ENCODE measurements around the gene MLLT1. TPM values are rescaled to one million over a fixed set of nuclear protein-coding genes. Genes with fewer than 3 reads are reported as not detected.

Gene MLLT1
- total and polyA plus RNA-seq, 2 of the 8 experiments (the other 6 are each of a cell fraction or from before 2014, with no cell fraction given) = 18.8 to 45.1 TPM

DNA sequence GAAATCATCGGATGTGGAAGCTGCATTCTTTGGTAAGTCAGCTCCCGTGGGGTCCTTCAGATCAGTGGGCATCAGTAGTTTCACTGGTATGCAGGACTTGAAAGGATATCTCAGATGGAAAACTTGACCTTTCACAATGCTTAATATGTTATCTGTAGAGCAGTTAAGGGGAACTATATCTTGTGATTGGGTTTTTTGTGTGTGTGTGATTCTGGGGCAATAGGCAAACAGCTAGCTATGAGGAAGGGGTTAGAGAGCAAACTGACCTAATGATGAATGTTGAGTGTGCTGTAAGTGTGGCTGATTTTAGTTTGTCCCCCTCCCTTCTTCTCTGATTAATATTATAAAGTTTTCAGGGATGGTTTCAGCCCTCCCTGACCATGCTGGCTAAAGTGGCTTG lies 91.0 kb downstream of the MLLT1 start:
- Histone ChIP-seq H3K18ac (ENCODE audit: extremely low read depth, low read length) (no peak overlapping the region), H2BK15ac (ENCODE audit: low read length) (no peak overlapping the region), H3K9me3 (ENCODE audit: insufficient read depth in 2 of 2, low read depth in 1 of 2, low read length in 1 of 2) (peaks cover 64 to 77% of the 10 kb centered on the region in 2 experiments), H3K56ac (replicated peaks; ENCODE audit: insufficient read length, low read depth, low read length) (no peak overlapping the region), H3K79me1 (ENCODE audit: low read depth, low read length) (no peaks in the 10 kb centered on the region; the same call in 1 of the 2 replicates), H2AK5ac (ENCODE audit: low read depth, low read length) (no peak overlapping the region), H2BK20ac (ENCODE audit: low read length) (no peak overlapping the region), H3K27me3 (replicated peaks in 1 of 4; ENCODE audit: control insufficient read depth in 3 of 4, extremely low read depth in 1 of 4, insufficient read depth in 3 of 4, low read length in 3 of 4) (no peaks in the 10 kb centered on the region), H2BK12ac (ENCODE audit: low read depth, low read length) (no peak overlapping the region), H3K4me3 (ENCODE audit: extremely low read depth in 1 of 4, insufficient read depth in 2 of 4, low read depth in 3 of 4, low read length in 4 of 4) (no peak overlapping the region), H3K23ac (ENCODE audit: insufficient read length) (no peak overlapping the region), H3K9ac (replicated peaks in 1 of 4; ENCODE audit: extremely low read depth in 1 of 4, low read depth in 3 of 4, low read length in 3 of 4) (no peak overlapping the region), H4K20me1 (replicated peaks in 1 of 2; ENCODE audit: control insufficient read depth in 1 of 2, insufficient read depth in 2 of 2, low read length in 2 of 2) (no peaks in the 10 kb centered on the region), H2BK120ac (replicated peaks; ENCODE audit: low read depth, low read length) (no peak overlapping the region), H4K5ac (ENCODE audit: insufficient read length, low read depth, low read length) (no peak overlapping the region), H3K4ac (replicated peaks; ENCODE audit: insufficient read length, low read depth, low read length) (no peak overlapping the region), H3K14ac (ENCODE audit: insufficient read length) (no peak overlapping the region), H3K4me1 (replicated peaks in 1 of 4; ENCODE audit: control insufficient read depth in 3 of 4, insufficient read depth in 4 of 4, low read length in 3 of 4) (no peaks in the 10 kb centered on the region), H3K4me2 (ENCODE audit: insufficient read depth in 1 of 2, low read depth in 2 of 2, low read length in 2 of 2) (no peak overlapping the region), H3K27ac (ENCODE audit: low read depth, low read length) (no peak overlapping the region), H3K36me3 (ENCODE audit: control insufficient read depth in 2 of 4, insufficient read depth in 4 of 4, low read length in 3 of 4) (peaks cover 0 to 3% (median 0%) of the 10 kb centered on the region in 4 experiments; a peak in 1 of 8 replicates), H3K79me2 (ENCODE audit: control insufficient read depth in 1 of 2, insufficient read depth in 2 of 2, low read length in 2 of 2) (no peaks in the 10 kb centered on the region), H4K8ac (ENCODE audit: extremely low read depth, insufficient read depth, low read length) (no peak overlapping the region), H2AFZ (ENCODE audit: low read length) (no peak overlapping the region), H3K23me2 (ENCODE audit: low read depth, low read length) (no peaks in the 10 kb centered on the region), H2BK5ac (ENCODE audit: low read depth, low read length) (no peak overlapping the region), H4K91ac (replicated peaks; ENCODE audit: insufficient read length, low read length) (no peak overlapping the region)
- 72% methylated on average over 2 of the region's 2 CpGs; no CpG with 5 or more reads in 1 of the 2 experiments for WGBS, 2 experiments (ENCODE audit: extremely low coverage in 1 of 2, insufficient coverage in 1 of 2, insufficient read length in 1 of 2, insufficient replicate concordance in 2 of 2, low coverage in 1 of 2, low lambda C conversion rate in 2 of 2, missing lambda C conversion rate in 1 of 2)
- ChIA-PET POLR2A (ENCODE audit: partially characterized antibody) (no interaction called here), CTCF (ENCODE audit: partially characterized antibody) (no interaction called here)
- no peak for FAIRE-seq
- DNase-seq (ENCODE audit: low read depth in 1 of 2, low spot score in 2 of 2) = no peak
- TF ChIP-seq POU5F1 (IDR thresholded peaks at IDR 0.05; ENCODE audit: low read depth, low read length) (no peak), CTBP2 (IDR thresholded peaks at IDR 0.05; ENCODE audit: borderline replicate concordance, insufficient read depth, insufficient read length, low read length) (no peak), RBBP5 (IDR thresholded peaks at IDR 0.05; ENCODE audit: borderline replicate concordance, low read depth, low read length) (no peak), TCF12 (IDR thresholded peaks at IDR 0.05; ENCODE audit: low read depth, low read length) (no peak), SIRT6 (IDR thresholded peaks at IDR 0.05; ENCODE audit: low read length) (no peak), JUN (IDR thresholded peaks at IDR 0.05; ENCODE audit: low read depth, low read length) (no peak), SRF (IDR thresholded peaks at IDR 0.05; ENCODE audit: low read depth, low read length) (no peak), SP4 (IDR thresholded peaks at IDR 0.05; ENCODE audit: low read length) (no peak), KDM1A (IDR thresholded peaks at IDR 0.05; ENCODE audit: borderline replicate concordance, low read length) (no peak)
- TF ChIP-seq, protein P1, sequence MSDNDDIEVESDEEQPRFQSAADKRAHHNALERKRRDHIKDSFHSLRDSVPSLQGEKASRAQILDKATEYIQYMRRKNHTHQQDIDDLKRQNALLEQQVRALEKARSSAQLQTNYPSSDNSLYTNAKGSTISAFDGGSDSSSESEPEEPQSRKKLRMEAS (IDR thresholded peaks at IDR 0.05) = no peak
- TF ChIP-seq, protein P2, sequence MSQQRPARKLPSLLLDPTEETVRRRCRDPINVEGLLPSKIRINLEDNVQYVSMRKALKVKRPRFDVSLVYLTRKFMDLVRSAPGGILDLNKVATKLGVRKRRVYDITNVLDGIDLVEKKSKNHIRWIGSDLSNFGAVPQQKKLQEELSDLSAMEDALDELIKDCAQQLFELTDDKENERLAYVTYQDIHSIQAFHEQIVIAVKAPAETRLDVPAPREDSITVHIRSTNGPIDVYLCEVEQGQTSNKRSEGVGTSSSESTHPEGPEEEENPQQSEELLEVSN (IDR thresholded peaks at IDR 0.05) = no peak
- TF ChIP-seq, protein P3, sequence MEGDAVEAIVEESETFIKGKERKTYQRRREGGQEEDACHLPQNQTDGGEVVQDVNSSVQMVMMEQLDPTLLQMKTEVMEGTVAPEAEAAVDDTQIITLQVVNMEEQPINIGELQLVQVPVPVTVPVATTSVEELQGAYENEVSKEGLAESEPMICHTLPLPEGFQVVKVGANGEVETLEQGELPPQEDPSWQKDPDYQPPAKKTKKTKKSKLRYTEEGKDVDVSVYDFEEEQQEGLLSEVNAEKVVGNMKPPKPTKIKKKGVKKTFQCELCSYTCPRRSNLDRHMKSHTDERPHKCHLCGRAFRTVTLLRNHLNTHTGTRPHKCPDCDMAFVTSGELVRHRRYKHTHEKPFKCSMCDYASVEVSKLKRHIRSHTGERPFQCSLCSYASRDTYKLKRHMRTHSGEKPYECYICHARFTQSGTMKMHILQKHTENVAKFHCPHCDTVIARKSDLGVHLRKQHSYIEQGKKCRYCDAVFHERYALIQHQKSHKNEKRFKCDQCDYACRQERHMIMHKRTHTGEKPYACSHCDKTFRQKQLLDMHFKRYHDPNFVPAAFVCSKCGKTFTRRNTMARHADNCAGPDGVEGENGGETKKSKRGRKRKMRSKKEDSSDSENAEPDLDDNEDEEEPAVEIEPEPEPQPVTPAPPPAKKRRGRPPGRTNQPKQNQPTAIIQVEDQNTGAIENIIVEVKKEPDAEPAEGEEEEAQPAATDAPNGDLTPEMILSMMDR (IDR thresholded peaks at IDR 0.05; ENCODE audit: control extremely low read depth in 1 of 3, insufficient read depth in 1 of 3, low read depth in 1 of 3, low read length in 3 of 3) = no peak
